PC-3 (cell line): ENCODE data around the gene POLR1D. TPM values are rescaled to one million over a fixed set of nuclear protein-coding genes. Genes with fewer than 3 reads are reported as not detected.

ENCODE experiments used
- ATAC-seq: fragments of 200-7000 bp; cut with Tn5 transposase; 2 replicates; pipeline ENCODE4 v1.9.1; 2020; ENCODE audit warnings: mild to moderate bottlenecking, moderate library complexity
- BruUV-seq: library from RNA; stranded (reverse); fragments of 400-500 nt; replicated peaks from 2 replicates; lab custom pipeline; 2021; lab: Mats Ljungman, UMichigan
- CTCF ChIA-PET: fragments of 300-600 bp; sonication (Branson Sonifier 250); formaldehyde crosslinking; loops from one replicate; lab custom pipeline; 2022; ENCODE audit warnings: antibody characterized with exemption; lab: Charles Lee
- POLR2A ChIA-PET: fragments of 300-600 bp; sonication (Branson Sonifier 250); formaldehyde crosslinking; loops from one replicate; lab custom pipeline; 2022; ENCODE audit warnings: antibody characterized with exemption; ENCODE audit not compliant: unreplicated experiment; lab: Charles Lee
- DNase-seq: peaks from one replicate; pipeline ENCODE4 v3.0.0-alpha.2; 2015
- H2AFZ ChIP-seq: fragments of 300-600 bp; sonication (generic); 2 replicates; pipeline ENCODE4 v1.6.0; 2016; ENCODE audit warnings: antibody characterized with exemption, low read length
- H3F3A ChIP-seq: fragments of 300-600 bp; sonication (generic); one replicate; pipeline ENCODE4 v1.6.0; 2017; ENCODE audit warnings: antibody characterized with exemption, low read length, control low read depth, mild to moderate bottlenecking; ENCODE audit not compliant: unreplicated experiment
- H3K27ac ChIP-seq: fragments of 300-600 bp; sonication (generic); 2 replicates; pipeline ENCODE4 v1.5.1; 2016; ENCODE audit warnings: mild to moderate bottlenecking, low read length
- H3K27me3 ChIP-seq: fragments of 300-600 bp; sonication (generic); 2 replicates; pipeline ENCODE4 v1.6.1; 2016; ENCODE audit warnings: low read length, mixed read lengths
- H3K36me3 ChIP-seq: fragments of 300-600 bp; sonication (generic); 2 replicates; pipeline ENCODE4 v1.6.1; 2016; ENCODE audit warnings: low read depth, mixed run types, low read length, mixed read lengths
- H3K4me1 ChIP-seq: fragments of 300-600 bp; sonication (generic); 2 replicates; pipeline ENCODE4 v1.5.1; 2016; ENCODE audit warnings: low read length; ENCODE audit not compliant: insufficient read depth
- H3K4me2 ChIP-seq: fragments of 300-600 bp; sonication (generic); 2 replicates; pipeline ENCODE4 v1.6.0; 2016; ENCODE audit warnings: low read length
- H3K4me3 ChIP-seq: fragments of 300-600 bp; sonication (generic); 2 replicates; pipeline ENCODE4 v1.5.1; 2016; ENCODE audit warnings: mild to moderate bottlenecking, low read length, mixed read lengths
- H3K79me2 ChIP-seq: fragments of 300-600 bp; sonication (generic); 2 replicates; pipeline ENCODE4 v1.6.1; 2017; ENCODE audit warnings: low read length, mixed read lengths
- H3K9ac ChIP-seq: fragments of 300-600 bp; sonication (generic); 2 replicates; pipeline ENCODE4 v1.6.0; 2016; ENCODE audit warnings: mild to moderate bottlenecking, low read length
- H3K9me2 ChIP-seq: fragments of 300-600 bp; sonication (generic); replicated peaks from 2 replicates; pipeline ENCODE4 v1.6.1; 2016; ENCODE audit warnings: mixed run types, low read length, mixed read lengths
- H3K9me3 ChIP-seq: fragments of 300-600 bp; sonication (generic); 2 replicates; pipeline ENCODE4 v1.6.1; 2016; ENCODE audit warnings: low read length, mixed read lengths
- H4K20me1 ChIP-seq: fragments of 300-600 bp; sonication (generic); 2 replicates; pipeline ENCODE4 v1.6.1; 2016; ENCODE audit warnings: low read length, mixed read lengths
- EZH2 ChIP-seq: fragments of 300-600 bp; sonication (generic); IDR thresholded peaks from one replicate; pipeline ENCODE4 v1.6.1; 2017; ENCODE audit warnings: antibody characterized with exemption, mild to moderate bottlenecking, low read length; ENCODE audit not compliant: unreplicated experiment
- EZH2phosphoT487 ChIP-seq: fragments of 300-600 bp; sonication (generic); IDR thresholded peaks from 2 replicates; pipeline ENCODE4 v1.6.1; 2018; ENCODE audit warnings: mild to moderate bottlenecking, antibody characterized with exemption, low read length, borderline replicate concordance
- intact Hi-C: fragments of 100-400 bp; cut with micrococcal nuclease; formaldehyde crosslinking; loops from 2 replicates; pipeline ENCODE4 v1.9.0; 2023
- total RNA-seq: library from RNA; depleted of rRNA; stranded (reverse); fragments of >200 nt; gene quantifications from 2 replicates; pipeline ENCODE4 v1.2.3, GENCODE V29; 2014
- TF ChIP-seq, protein P1 (sequence below): fragments of 300-600 bp; sonication (generic); conservative IDR thresholded peaks from 2 replicates; pipeline ENCODE4 v1.5.1; 2017; ENCODE audit warnings: antibody characterized with exemption, low read depth, mild to moderate bottlenecking, low read length

The POLR1D gene
- total RNA-seq, 1 experiment from 2014 or later: 97.9 TPM

DNA sequence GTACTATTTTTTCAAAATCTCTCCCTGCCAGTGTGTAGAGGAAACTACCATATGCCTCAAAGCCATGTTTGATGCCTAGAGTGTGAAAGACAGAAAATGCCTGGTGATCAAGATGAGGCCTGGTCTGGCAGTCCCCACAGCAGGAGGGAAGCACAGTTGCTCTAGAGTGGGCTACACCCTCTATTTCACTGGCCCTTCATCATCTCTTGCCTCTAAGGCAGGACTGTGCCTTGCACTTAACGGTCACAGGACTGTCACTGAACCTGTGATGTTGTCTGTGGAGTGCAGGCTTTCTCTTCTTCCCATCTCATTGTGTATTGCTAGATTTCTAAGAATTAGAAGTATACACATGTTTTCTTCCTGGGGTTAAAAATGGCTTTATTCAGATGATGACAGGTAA lies 16.3 kb downstream of the POLR1D start:
- no peaks in the 10 kb centered on the region for H3K9me2 ChIP-seq
- ATAC-seq (no peak), DNase-seq (no peak)
- no peak overlapping the region for H3K9ac ChIP-seq
- POLR2A ChIA-PET: no interaction called here
- no peaks in the 10 kb centered on the region for H3K4me1 ChIP-seq
- no peaks in the 10 kb centered on the region for H3F3A ChIP-seq
- no peak overlapping the region for H3K4me3 ChIP-seq
- intact Hi-C loops: no loop called here
- TF ChIP-seq EZH2phosphoT487 (no peak), EZH2 (no peak)
- TF ChIP-seq, protein P1, sequence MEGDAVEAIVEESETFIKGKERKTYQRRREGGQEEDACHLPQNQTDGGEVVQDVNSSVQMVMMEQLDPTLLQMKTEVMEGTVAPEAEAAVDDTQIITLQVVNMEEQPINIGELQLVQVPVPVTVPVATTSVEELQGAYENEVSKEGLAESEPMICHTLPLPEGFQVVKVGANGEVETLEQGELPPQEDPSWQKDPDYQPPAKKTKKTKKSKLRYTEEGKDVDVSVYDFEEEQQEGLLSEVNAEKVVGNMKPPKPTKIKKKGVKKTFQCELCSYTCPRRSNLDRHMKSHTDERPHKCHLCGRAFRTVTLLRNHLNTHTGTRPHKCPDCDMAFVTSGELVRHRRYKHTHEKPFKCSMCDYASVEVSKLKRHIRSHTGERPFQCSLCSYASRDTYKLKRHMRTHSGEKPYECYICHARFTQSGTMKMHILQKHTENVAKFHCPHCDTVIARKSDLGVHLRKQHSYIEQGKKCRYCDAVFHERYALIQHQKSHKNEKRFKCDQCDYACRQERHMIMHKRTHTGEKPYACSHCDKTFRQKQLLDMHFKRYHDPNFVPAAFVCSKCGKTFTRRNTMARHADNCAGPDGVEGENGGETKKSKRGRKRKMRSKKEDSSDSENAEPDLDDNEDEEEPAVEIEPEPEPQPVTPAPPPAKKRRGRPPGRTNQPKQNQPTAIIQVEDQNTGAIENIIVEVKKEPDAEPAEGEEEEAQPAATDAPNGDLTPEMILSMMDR: no peak
- CTCF ChIA-PET: no interaction called here
- H3K4me2 ChIP-seq: no peak overlapping the region
- H3K27ac ChIP-seq: no peak overlapping the region
- no peak overlapping the region for H2AFZ ChIP-seq
- no TSS peak for BruUV-seq
- H3K9me3 ChIP-seq: no peaks in the 10 kb centered on the region
- H4K20me1 ChIP-seq: no peaks in the 10 kb centered on the region
- H3K27me3 ChIP-seq: no peaks in the 10 kb centered on the region
- H3K36me3 ChIP-seq: no peaks in the 10 kb centered on the region
- H3K79me2 ChIP-seq: 0 out of 2 replicates have a peak, but pooled peaks cover 14% of the 10 kb centered on the region

DNA sequence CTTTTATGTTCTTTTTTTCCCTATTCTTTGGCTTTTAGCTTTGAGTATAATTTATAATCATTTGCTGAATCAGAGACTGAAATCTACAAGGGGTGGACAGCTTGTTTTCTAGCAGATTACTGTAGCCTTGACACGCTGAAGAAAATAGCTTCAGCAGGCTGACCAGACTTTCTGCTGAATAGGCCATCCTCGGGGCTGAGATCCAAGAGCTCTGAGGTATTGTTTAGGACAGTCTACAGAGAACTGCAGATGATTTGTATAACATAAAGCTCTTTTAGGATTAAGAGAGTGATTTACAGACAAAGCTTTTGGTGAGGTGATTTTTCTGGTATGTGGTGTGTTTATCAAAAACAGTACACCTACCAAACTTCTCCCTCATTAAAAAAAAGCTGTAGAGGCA lies 16.8 kb downstream of the POLR1D start:
- H2AFZ ChIP-seq: no peak overlapping the region
- DNase-seq: no peak
- no peaks in the 10 kb centered on the region for H3K9me2 ChIP-seq
- no peaks in the 10 kb centered on the region for H3K27me3 ChIP-seq
- ATAC-seq: no peak
- no peaks in the 10 kb centered on the region for H3F3A ChIP-seq
- TF ChIP-seq EZH2 (no peak), EZH2phosphoT487 (no peak)
- TF ChIP-seq, protein P1: no peak
- no peaks in the 10 kb centered on the region for H3K9me3 ChIP-seq
- no peak overlapping the region for H3K4me3 ChIP-seq
- no peak overlapping the region for H3K9ac ChIP-seq
- no peaks in the 10 kb centered on the region for H3K36me3 ChIP-seq
- BruUV-seq: no TSS peak
- no peak overlapping the region for H3K27ac ChIP-seq
- 0 out of 2 replicates have a peak, but pooled peaks cover 14% of the 10 kb centered on the region for H3K79me2 ChIP-seq
- H4K20me1 ChIP-seq: no peaks in the 10 kb centered on the region
- intact Hi-C loops: no loop called here
- H3K4me2 ChIP-seq: no peak overlapping the region
- ChIA-PET POLR2A (no interaction called here), CTCF (no interaction called here)
- peaks cover under 1% of the 10 kb centered on the region; the same call in 1 of the 2 replicates for H3K4me1 ChIP-seq

DNA sequence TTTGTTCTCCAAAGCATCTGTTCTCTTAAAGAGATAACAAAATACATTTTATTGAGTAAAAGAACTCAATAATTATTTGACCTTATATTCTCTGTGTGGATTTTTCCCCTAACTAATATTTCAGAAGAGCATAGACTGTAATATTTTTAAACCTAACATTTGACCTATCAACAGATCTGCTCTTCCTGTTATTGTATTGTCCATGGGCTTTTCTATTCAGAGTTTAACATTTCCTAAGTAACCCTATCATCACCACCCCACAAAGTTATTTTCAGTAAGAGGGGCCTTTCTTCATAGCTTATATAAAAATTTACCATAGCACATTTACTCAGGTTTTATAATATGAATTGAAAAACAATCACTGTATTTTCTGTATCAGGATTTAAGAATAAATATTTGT lies 17.5 kb downstream of the POLR1D start:
- H3K79me2 ChIP-seq: 0 out of 2 replicates have a peak, but pooled peaks cover 20% of the 10 kb centered on the region
- ChIA-PET POLR2A (no interaction called here), CTCF (no interaction called here)
- no peaks in the 10 kb centered on the region for H4K20me1 ChIP-seq
- H3F3A ChIP-seq: no peaks in the 10 kb centered on the region
- TF ChIP-seq, protein P1: no peak
- no peak for TF ChIP-seq EZH2phosphoT487
- no peak for TF ChIP-seq EZH2
- intact Hi-C loops: no loop called here
- H3K9me3 ChIP-seq: no peaks in the 10 kb centered on the region
- no TSS peak for BruUV-seq
- H3K9me2 ChIP-seq: no peaks in the 10 kb centered on the region
- no peaks in the 10 kb centered on the region for H3K27me3 ChIP-seq
- no peak overlapping the region for H3K9ac ChIP-seq
- no peak for ATAC-seq
- H3K36me3 ChIP-seq: no peaks in the 10 kb centered on the region
- no peak for DNase-seq
- H2AFZ ChIP-seq: no peak overlapping the region
- peaks cover 7% of the 10 kb centered on the region for H3K4me1 ChIP-seq
- H3K4me2 ChIP-seq: no peak overlapping the region
- H3K4me3 ChIP-seq: no peak overlapping the region
- H3K27ac ChIP-seq: no peak overlapping the region
